ENCODE results near the gene PDE6A. TPM values are rescaled to one million over a fixed set of nuclear protein-coding genes. Genes with fewer than 3 reads are reported as not detected.

Gene PDE6A
- total and polyA plus RNA-seq, 2 of the 13 experiments (the other 11 are each of a cell fraction or from before 2014, with no cell fraction given) = 0.01 TPM; not detected in 1

DNA sequence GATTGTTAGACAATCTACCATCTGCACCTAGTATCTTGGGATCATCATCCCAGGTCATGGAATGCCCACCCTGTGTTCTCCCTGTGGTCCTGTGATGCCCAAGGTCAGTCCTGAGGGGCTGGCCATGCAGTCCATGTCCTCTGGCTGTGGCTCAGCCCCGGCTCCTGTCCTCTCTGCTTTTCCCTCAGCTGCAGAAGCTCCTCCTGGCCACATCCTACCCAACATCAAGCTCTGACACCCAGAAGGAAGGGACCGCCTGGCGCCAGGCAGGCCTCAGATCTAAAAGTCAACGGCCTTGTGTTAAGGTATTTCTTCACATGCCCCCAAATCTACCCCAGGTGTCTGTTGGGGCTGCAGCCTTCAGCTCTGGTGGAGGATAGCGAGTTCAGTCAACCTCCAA is 114.0 kb downstream of the PDE6A start:
- CTCF ChIA-PET (ENCODE audit: low intra/inter-chr PET ratio, low total read pairs) = no interaction called here
- TF ChIP-seq SRY (CRISPR knock-in tag; IDR thresholded peaks at IDR 0.05) = no peak
- TF ChIP-seq TOE1 (CRISPR knock-in tag; IDR thresholded peaks at IDR 0.05) = no peak
- no peak for TF ChIP-seq ZNF772 (CRISPR knock-in tag; IDR thresholded peaks at IDR 0.05)
- no peak for TF ChIP-seq GTF2F1 (IDR thresholded peaks at IDR 0.05; ENCODE audit: low read length)
- TF ChIP-seq, protein P1, sequence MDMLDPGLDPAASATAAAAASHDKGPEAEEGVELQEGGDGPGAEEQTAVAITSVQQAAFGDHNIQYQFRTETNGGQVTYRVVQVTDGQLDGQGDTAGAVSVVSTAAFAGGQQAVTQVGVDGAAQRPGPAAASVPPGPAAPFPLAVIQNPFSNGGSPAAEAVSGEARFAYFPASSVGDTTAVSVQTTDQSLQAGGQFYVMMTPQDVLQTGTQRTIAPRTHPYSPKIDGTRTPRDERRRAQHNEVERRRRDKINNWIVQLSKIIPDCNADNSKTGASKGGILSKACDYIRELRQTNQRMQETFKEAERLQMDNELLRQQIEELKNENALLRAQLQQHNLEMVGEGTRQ (IDR thresholded peaks at IDR 0.05; ENCODE audit: low read depth, low read length) = no peak
- TF ChIP-seq, protein P1 (CRISPR knock-in tag; IDR thresholded peaks at IDR 0.05; ENCODE audit: borderline replicate concordance) = no peak
- TF ChIP-seq NFIB (CRISPR knock-in tag; IDR thresholded peaks at IDR 0.05; ENCODE audit: borderline replicate concordance) = no peak
- TF ChIP-seq TCF7 (IDR thresholded peaks at IDR 0.05; ENCODE audit: low read depth) = no peak
- TF ChIP-seq, protein P2, sequence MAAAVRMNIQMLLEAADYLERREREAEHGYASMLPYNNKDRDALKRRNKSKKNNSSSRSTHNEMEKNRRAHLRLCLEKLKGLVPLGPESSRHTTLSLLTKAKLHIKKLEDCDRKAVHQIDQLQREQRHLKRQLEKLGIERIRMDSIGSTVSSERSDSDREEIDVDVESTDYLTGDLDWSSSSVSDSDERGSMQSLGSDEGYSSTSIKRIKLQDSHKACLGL (CRISPR knock-in tag; IDR thresholded peaks at IDR 0.05) = no peak
- no peak for TF ChIP-seq ZNF761 (CRISPR knock-in tag; conservative IDR thresholded peaks at IDR 0.05)
- WGBS (ENCODE audit: low lambda C conversion rate) = 79% methylated on average over 5 of the region's 5 CpGs
- Histone ChIP-seq H2AFZ (ENCODE audit: low read length) (no peak overlapping the region), H3K4me3 (replicated peaks in 1 of 3; ENCODE audit: insufficient read depth in 1 of 3, low read depth in 2 of 3, low read length in 3 of 3) (no peak overlapping the region), H3K4me2 (ENCODE audit: low read depth, low read length) (no peak overlapping the region), H3K27ac (ENCODE audit: extremely low read length, insufficient read depth, low read length) (no peak overlapping the region), H3K9me3 (ENCODE audit: low read length) (no peaks in the 10 kb centered on the region), H3K36me3 (replicated peaks in 1 of 2; ENCODE audit: control insufficient read depth in 1 of 2, insufficient read depth in 2 of 2, low read length in 2 of 2) (no peaks in the 10 kb centered on the region), H4K20me1 (ENCODE audit: insufficient read depth, low read length) (no peaks in the 10 kb centered on the region), H3K9ac (ENCODE audit: insufficient read depth, low read depth, low read length) (no peak overlapping the region), H3K79me2 (ENCODE audit: insufficient read depth, low read length) (no peaks in the 10 kb centered on the region), H3K4me1 (ENCODE audit: insufficient read depth, low read length) (no peaks in the 10 kb centered on the region), H3K27me3 (ENCODE audit: control insufficient read depth in 1 of 2, insufficient read depth in 2 of 2, low read length in 2 of 2) (no peaks in the 10 kb centered on the region)
- no peak for ATAC-seq
- POLR2A ChIA-PET = no interaction called here
- intact Hi-C loops (cut with micrococcal nuclease; ENCODE audit: unreplicated experiment) = loop anchor here (10.0 kb wide), 1 partner anchor 294 kb away; no protein-coding TSS in a partner anchor
- FAIRE-seq = no peak
- in situ Hi-C loops (cut with HindIII; ENCODE audit: extremely low pct_ligation_motif_present, low pct_unique_long_range_greater_than_20kb) = no loop called here
- DNase-seq (ENCODE audit: low spot score) = no peak
- BruUV-seq (replicated peaks) = no TSS peak
